RWPE2 (cell line): ENCODE results near the gene DPH7.

Source experiments
- ATAC-seq: fragments of 200-7000 bp; cut with Tn5 transposase; 3 replicates; pipeline ENCODE4 v1.9.1; 2021; ENCODE audit warnings: low read depth
- DNase-seq: peaks from one replicate; pipeline ENCODE4 v3.0.0-alpha.2; 2020; ENCODE audit warnings: low spot score
- H3K27ac ChIP-seq: fragments of 450-650 bp; 2 replicates; pipeline ENCODE4 v1.5.1; 2017; ENCODE audit warnings: mild to moderate bottlenecking; ENCODE audit not compliant: poor library complexity, severe bottlenecking
- H3K27me3 ChIP-seq: fragments of 250-450 bp; sonication (Bioruptor Pico); 2 replicates; pipeline ENCODE4 v1.5.1; 2021; ENCODE audit warnings: mild to moderate bottlenecking, moderate library complexity; ENCODE audit not compliant: insufficient read depth, poor library complexity, severe bottlenecking
- H3K36me3 ChIP-seq: fragments of 250-450 bp; sonication (Bioruptor Pico); 2 replicates; pipeline ENCODE4 v1.5.1; 2020; ENCODE audit warnings: low read depth, mild to moderate bottlenecking, moderate library complexity
- H3K4me1 ChIP-seq: fragments of 250-450 bp; sonication (Bioruptor Pico); 2 replicates; pipeline ENCODE4 v1.5.1; 2021; ENCODE audit warnings: mild to moderate bottlenecking, moderate library complexity; ENCODE audit not compliant: insufficient read depth, poor library complexity, severe bottlenecking
- H3K4me3 ChIP-seq: fragments of 250-450 bp; sonication (Bioruptor Pico); 2 replicates; pipeline ENCODE4 v1.5.1; 2021; ENCODE audit warnings: mild to moderate bottlenecking, moderate library complexity; ENCODE audit not compliant: severe bottlenecking
- H3K9me3 ChIP-seq: fragments of 250-450 bp; sonication (Bioruptor Pico); 2 replicates; pipeline ENCODE4 v1.5.1; 2021; ENCODE audit warnings: mild to moderate bottlenecking, moderate library complexity; ENCODE audit not compliant: severe bottlenecking
- CTCF ChIP-seq: fragments of 450-650 bp; IDR thresholded peaks from one replicate; pipeline ENCODE4 v1.5.1; 2017; ENCODE audit warnings: mild to moderate bottlenecking, moderate library complexity; ENCODE audit not compliant: poor library complexity, severe bottlenecking

The DPH7 gene

GRCh38 chr9:137564817-137565411 is 13.8 kb downstream of the DPH7 start:
- Histone ChIP-seq H3K27ac (no peak overlapping the region), H3K27me3 (no peaks in the 10 kb centered on the region), H3K4me1 (no peaks in the 10 kb centered on the region), H3K9me3 (no peaks in the 10 kb centered on the region), H3K36me3 (peaks cover 35% of the 10 kb centered on the region), H3K4me3 (no peak overlapping the region)
- DNase-seq (no peak), ATAC-seq (no peak)
- no peak for TF ChIP-seq CTCF

- no peak overlapping the region for H3K27ac ChIP-seq
- TF ChIP-seq CTCF = no peak
- DNase-seq (no peak), ATAC-seq (no peak)
- H3K4me1 ChIP-seq = no peaks in the 10 kb centered on the region
- no peak overlapping the region for H3K4me3 ChIP-seq
- peaks cover 42% of the 10 kb centered on the region for H3K36me3 ChIP-seq
- no peaks in the 10 kb centered on the region for H3K27me3 ChIP-seq
- H3K9me3 ChIP-seq = no peaks in the 10 kb centered on the region
Observed at GRCh38 chr9:137564134-137564533, 14.6 kb downstream of the DPH7 start.

GRCh38 chr9:137558127-137558526 is 20.6 kb downstream of the DPH7 start:
- Histone ChIP-seq H3K36me3 (peaks cover 79% of the 10 kb centered on the region), H3K27ac (no peak overlapping the region), H3K4me1 (no peaks in the 10 kb centered on the region), H3K27me3 (no peaks in the 10 kb centered on the region), H3K9me3 (no peaks in the 10 kb centered on the region), H3K4me3 (no peak overlapping the region)
- ATAC-seq (no peak), DNase-seq (no peak)
- TF ChIP-seq CTCF = no peak

- no peak overlapping the region for H3K4me3 ChIP-seq
- DNase-seq (no peak), ATAC-seq (no peak)
- no peak overlapping the region for H3K27ac ChIP-seq
- H3K9me3 ChIP-seq = no peaks in the 10 kb centered on the region
- no peak for TF ChIP-seq CTCF
- H3K27me3 ChIP-seq = no peaks in the 10 kb centered on the region
- H3K36me3 ChIP-seq = peaks cover 73% of the 10 kb centered on the region
- H3K4me1 ChIP-seq = no peaks in the 10 kb centered on the region
Observed at GRCh38 chr9:137556069-137556838, 22.5 kb downstream of the DPH7 start.

- ATAC-seq (no peak), DNase-seq (no peak)
- Histone ChIP-seq H3K4me1 (no peaks in the 10 kb centered on the region), H3K36me3 (peaks cover 70% of the 10 kb centered on the region), H3K27me3 (no peaks in the 10 kb centered on the region), H3K27ac (no peak overlapping the region), H3K4me3 (no peak overlapping the region), H3K9me3 (no peaks in the 10 kb centered on the region)
- TF ChIP-seq CTCF = no peak
Observed at GRCh38 chr9:137555179-137555578, 23.5 kb downstream of the DPH7 start.
